ENCODE results near the gene EEF2KMT. TPM values are rescaled to one million over a fixed set of nuclear protein-coding genes. Genes with fewer than 3 reads are reported as not detected.
A peak's percentile ranks its signal among the peaks of the same experiment; 100 is the strongest.

EEF2KMT gene
- total and polyA plus RNA-seq, 2 of the 13 experiments (the other 11 are each of a cell fraction or from before 2014, with no cell fraction given): 10.7 to 26.9 TPM

DNA sequence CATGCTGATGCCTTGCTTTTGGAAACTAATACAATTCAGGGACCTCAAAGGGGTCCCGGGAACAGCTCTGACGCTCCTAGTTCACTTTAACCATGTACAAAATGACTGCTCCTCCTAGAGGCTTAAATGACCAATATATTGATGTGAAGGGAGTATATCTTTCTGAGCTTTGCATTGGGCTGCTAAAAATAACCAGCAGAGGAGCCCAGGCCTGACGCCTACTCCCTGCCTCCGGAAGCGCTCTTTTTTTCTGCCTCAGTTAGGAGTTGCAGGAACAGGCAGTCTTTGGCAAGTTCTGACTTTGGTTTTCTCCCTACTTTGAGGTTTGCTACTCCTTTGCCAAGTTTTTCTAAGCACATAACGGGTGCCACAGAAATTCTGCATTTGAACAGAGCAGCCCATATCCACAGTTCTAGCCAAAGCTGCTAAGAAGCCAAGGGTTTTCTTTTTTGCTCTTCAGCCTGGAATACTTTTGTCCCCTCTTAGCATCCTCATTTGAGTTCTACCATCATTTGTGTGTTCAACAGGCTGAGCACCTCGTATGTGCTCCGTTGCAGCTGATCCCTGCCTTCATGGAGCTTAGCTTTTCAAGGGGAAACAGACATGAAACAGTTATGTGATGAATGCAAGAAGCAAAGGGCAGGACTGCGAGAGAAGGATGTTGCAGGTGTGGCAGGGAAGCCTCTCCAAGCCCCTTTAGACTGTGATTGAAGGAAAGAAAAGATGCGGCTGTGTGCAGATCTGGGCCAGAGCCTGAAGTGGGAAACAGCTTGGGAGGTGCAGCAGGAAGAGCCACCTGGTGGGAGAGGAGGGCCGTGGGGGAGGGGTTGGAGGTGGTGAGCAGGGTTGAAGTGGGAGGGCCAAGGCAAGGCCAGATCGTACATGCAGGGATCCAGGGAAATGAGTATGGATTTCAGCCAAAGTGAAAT lies 61.1 kb downstream of the EEF2KMT start (continued):
- TF ChIP-seq, protein P1, sequence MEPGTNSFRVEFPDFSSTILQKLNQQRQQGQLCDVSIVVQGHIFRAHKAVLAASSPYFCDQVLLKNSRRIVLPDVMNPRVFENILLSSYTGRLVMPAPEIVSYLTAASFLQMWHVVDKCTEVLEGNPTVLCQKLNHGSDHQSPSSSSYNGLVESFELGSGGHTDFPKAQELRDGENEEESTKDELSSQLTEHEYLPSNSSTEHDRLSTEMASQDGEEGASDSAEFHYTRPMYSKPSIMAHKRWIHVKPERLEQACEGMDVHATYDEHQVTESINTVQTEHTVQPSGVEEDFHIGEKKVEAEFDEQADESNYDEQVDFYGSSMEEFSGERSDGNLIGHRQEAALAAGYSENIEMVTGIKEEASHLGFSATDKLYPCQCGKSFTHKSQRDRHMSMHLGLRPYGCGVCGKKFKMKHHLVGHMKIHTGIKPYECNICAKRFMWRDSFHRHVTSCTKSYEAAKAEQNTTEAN (CRISPR knock-in tag; conservative IDR thresholded peaks at IDR 0.05): no peak
- TF ChIP-seq, protein P2, sequence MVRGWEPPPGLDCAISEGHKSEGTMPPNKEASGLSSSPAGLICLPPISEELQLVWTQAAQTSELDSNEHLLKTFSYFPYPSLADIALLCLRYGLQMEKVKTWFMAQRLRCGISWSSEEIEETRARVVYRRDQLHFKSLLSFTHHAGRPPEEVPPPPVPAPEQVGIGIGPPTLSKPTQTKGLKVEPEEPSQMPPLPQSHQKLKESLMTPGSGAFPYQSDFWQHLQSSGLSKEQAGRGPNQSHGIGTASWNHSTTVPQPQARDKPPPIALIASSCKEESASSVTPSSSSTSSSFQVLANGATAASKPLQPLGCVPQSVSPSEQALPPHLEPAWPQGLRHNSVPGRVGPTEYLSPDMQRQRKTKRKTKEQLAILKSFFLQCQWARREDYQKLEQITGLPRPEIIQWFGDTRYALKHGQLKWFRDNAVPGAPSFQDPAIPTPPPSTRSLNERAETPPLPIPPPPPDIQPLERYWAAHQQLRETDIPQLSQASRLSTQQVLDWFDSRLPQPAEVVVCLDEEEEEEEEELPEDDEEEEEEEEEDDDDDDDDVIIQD (CRISPR knock-in tag; IDR thresholded peaks at IDR 0.05; ENCODE audit: low read depth): no peak
- TF ChIP-seq, protein P3, sequence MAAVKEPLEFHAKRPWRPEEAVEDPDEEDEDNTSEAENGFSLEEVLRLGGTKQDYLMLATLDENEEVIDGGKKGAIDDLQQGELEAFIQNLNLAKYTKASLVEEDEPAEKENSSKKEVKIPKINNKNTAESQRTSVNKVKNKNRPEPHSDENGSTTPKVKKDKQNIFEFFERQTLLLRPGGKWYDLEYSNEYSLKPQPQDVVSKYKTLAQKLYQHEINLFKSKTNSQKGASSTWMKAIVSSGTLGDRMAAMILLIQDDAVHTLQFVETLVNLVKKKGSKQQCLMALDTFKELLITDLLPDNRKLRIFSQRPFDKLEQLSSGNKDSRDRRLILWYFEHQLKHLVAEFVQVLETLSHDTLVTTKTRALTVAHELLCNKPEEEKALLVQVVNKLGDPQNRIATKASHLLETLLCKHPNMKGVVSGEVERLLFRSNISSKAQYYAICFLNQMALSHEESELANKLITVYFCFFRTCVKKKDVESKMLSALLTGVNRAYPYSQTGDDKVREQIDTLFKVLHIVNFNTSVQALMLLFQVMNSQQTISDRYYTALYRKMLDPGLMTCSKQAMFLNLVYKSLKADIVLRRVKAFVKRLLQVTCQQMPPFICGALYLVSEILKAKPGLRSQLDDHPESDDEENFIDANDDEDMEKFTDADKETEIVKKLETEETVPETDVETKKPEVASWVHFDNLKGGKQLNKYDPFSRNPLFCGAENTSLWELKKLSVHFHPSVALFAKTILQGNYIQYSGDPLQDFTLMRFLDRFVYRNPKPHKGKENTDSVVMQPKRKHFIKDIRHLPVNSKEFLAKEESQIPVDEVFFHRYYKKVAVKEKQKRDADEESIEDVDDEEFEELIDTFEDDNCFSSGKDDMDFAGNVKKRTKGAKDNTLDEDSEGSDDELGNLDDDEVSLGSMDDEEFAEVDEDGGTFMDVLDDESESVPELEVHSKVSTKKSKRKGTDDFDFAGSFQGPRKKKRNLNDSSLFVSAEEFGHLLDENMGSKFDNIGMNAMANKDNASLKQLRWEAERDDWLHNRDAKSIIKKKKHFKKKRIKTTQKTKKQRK (IDR thresholded peaks at IDR 0.05; ENCODE audit: low read length): no peak
- TF ChIP-seq ISL2 (CRISPR knock-in tag; IDR thresholded peaks at IDR 0.05) (no peak; the same call in none of the 2 replicates), ZNF563 (CRISPR knock-in tag; IDR thresholded peaks at IDR 0.05) (no peak), TARDBP (CRISPR knock-in tag; IDR thresholded peaks at IDR 0.05) (peak; percentile 88), ZNF329 (CRISPR knock-in tag; IDR thresholded peaks at IDR 0.05; ENCODE audit: low read depth) (no peak), CBX2 (IDR thresholded peaks at IDR 0.05; ENCODE audit: low read depth, low read length) (no peak), CBX2 (CRISPR knock-in tag; IDR thresholded peaks at IDR 0.05; ENCODE audit: low read depth) (no peak), FOXJ3 (CRISPR knock-in tag; IDR thresholded peaks at IDR 0.05; ENCODE audit: borderline replicate concordance) (no peak), ZNF891 (CRISPR knock-in tag; IDR thresholded peaks at IDR 0.05) (peak; percentile 69; the same call in 1 of the 2 replicates), ZNF788 (CRISPR knock-in tag; IDR thresholded peaks at IDR 0.05; ENCODE audit: borderline replicate concordance) (peak; percentile 33; the same call in 1 of the 2 replicates), MAFF (IDR thresholded peaks at IDR 0.05; ENCODE audit: low read depth, low read length) (no peak)
- TF ChIP-seq, protein P4, sequence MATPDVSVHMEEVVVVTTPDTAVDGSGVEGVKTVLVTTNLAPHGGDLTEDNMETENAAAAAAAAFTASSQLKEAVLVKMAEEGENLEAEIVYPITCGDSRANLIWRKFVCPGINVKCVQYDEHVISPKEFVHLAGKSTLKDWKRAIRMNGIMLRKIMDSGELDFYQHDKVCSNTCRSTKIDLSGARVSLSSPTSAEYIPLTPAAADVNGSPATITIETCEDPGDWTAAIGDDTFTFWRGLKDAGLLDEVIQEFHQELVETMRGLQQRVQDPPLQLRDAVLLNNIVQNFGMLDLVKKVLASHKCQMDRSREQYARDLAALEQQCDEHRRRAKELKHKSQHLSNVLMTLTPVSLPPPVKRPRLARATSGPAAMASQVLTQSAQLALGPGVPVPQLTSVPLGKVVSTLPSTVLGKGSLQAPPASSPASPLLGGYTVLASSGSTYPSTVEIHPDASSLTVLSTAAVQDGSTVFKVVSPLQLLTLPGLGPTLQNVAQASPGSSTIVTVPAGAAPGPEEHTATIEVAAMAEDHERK (CRISPR knock-in tag; IDR thresholded peaks at IDR 0.05; ENCODE audit: low read depth): no peak
- TF ChIP-seq, protein P5, sequence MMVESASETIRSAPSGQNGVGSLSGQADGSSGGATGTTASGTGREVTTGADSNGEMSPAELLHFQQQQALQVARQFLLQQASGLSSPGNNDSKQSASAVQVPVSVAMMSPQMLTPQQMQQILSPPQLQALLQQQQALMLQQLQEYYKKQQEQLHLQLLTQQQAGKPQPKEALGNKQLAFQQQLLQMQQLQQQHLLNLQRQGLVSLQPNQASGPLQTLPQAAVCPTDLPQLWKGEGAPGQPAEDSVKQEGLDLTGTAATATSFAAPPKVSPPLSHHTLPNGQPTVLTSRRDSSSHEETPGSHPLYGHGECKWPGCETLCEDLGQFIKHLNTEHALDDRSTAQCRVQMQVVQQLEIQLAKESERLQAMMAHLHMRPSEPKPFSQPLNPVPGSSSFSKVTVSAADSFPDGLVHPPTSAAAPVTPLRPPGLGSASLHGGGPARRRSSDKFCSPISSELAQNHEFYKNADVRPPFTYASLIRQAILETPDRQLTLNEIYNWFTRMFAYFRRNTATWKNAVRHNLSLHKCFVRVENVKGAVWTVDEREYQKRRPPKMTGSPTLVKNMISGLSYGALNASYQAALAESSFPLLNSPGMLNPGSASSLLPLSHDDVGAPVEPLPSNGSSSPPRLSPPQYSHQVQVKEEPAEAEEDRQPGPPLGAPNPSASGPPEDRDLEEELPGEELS (CRISPR knock-in tag; IDR thresholded peaks at IDR 0.05): no peak; the same call in 1 of the 2 replicates
- TF ChIP-seq, protein P6, sequence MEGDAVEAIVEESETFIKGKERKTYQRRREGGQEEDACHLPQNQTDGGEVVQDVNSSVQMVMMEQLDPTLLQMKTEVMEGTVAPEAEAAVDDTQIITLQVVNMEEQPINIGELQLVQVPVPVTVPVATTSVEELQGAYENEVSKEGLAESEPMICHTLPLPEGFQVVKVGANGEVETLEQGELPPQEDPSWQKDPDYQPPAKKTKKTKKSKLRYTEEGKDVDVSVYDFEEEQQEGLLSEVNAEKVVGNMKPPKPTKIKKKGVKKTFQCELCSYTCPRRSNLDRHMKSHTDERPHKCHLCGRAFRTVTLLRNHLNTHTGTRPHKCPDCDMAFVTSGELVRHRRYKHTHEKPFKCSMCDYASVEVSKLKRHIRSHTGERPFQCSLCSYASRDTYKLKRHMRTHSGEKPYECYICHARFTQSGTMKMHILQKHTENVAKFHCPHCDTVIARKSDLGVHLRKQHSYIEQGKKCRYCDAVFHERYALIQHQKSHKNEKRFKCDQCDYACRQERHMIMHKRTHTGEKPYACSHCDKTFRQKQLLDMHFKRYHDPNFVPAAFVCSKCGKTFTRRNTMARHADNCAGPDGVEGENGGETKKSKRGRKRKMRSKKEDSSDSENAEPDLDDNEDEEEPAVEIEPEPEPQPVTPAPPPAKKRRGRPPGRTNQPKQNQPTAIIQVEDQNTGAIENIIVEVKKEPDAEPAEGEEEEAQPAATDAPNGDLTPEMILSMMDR (CRISPR knock-in tag; IDR thresholded peaks at IDR 0.05): peak; percentile 62
